ENCODE data around the gene KIAA1217.

DNA sequence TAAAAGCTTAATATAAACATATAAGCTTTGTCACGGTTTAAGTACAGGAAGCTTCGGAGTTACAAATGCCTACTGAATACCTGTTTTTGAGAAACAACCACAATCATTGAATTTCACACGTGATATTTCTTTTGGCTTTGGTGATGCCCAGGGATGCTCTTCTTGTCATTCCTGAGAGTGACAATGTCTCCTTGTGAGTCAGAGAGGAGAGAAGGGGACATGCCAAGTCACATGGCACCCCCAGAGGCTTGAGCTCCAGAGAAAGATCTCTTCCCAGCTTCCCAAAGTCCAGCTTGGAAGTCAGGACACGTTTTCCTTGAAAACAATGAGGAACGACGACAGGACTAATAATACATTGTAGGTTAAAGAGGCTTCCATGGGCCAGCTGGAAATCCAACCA lies 272.3 kb downstream of the KIAA1217 start:
- no peak for TF ChIP-seq POLR2A (IDR thresholded peaks at IDR 0.05)
- TF ChIP-seq, protein P1, sequence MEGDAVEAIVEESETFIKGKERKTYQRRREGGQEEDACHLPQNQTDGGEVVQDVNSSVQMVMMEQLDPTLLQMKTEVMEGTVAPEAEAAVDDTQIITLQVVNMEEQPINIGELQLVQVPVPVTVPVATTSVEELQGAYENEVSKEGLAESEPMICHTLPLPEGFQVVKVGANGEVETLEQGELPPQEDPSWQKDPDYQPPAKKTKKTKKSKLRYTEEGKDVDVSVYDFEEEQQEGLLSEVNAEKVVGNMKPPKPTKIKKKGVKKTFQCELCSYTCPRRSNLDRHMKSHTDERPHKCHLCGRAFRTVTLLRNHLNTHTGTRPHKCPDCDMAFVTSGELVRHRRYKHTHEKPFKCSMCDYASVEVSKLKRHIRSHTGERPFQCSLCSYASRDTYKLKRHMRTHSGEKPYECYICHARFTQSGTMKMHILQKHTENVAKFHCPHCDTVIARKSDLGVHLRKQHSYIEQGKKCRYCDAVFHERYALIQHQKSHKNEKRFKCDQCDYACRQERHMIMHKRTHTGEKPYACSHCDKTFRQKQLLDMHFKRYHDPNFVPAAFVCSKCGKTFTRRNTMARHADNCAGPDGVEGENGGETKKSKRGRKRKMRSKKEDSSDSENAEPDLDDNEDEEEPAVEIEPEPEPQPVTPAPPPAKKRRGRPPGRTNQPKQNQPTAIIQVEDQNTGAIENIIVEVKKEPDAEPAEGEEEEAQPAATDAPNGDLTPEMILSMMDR (IDR thresholded peaks at IDR 0.05) = no peak
